ENCODE measurements around the gene REEP1. TPM values are rescaled to one million over a fixed set of nuclear protein-coding genes. Genes with fewer than 3 reads are reported as not detected.

Gene REEP1
- total RNA-seq, 1 experiment from 2014 or later: not detected

DNA sequence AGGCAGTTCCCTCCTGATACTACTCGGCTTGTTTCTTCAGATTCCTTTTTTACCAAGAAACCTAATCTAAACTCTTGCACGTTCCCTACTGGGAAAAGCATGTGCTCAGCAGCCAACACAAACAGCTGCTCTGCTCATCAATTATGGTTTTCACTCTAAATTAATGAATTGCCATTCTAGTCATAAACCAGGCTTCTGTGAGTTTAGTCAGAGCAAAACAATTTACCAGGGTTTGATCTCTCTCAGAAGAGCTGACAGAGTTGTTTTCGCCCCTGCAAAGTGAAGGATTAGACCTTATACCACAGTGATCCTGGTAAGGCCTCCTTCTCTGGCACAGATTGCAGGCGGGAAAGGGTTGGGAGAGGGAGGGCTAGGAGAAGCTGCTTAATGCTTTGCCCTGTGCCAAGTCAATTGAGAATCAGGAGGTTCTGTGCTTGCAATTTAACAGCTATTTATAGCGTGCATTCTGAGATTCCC lies 57.2 kb downstream of the REEP1 start:
- POLR2A ChIA-PET: no interaction called here
- no TSS peak for BruUV-seq (replicated peaks)
- Mint-ChIP-seq H3K9me3 (ENCODE audit: unreplicated experiment) (no peaks in the 10 kb centered on the region), H3K4me3 (ENCODE audit: unreplicated experiment) (no peak overlapping the region), H3K4me1 (ENCODE audit: insufficient read depth, unreplicated experiment) (no peaks in the 10 kb centered on the region), H3K27me3 (ENCODE audit: insufficient read depth, unreplicated experiment) (peaks cover 17% of the 10 kb centered on the region), H3K27ac (ENCODE audit: low read depth, unreplicated experiment) (no peak overlapping the region), H3K36me3 (ENCODE audit: insufficient read depth, unreplicated experiment) (no peaks in the 10 kb centered on the region)
- CTCF ChIA-PET: no interaction called here
- intact Hi-C loops (cut with micrococcal nuclease): no loop called here
- no peak for DNase-seq (ENCODE audit: unreplicated experiment)
- TF ChIP-seq, protein P1, sequence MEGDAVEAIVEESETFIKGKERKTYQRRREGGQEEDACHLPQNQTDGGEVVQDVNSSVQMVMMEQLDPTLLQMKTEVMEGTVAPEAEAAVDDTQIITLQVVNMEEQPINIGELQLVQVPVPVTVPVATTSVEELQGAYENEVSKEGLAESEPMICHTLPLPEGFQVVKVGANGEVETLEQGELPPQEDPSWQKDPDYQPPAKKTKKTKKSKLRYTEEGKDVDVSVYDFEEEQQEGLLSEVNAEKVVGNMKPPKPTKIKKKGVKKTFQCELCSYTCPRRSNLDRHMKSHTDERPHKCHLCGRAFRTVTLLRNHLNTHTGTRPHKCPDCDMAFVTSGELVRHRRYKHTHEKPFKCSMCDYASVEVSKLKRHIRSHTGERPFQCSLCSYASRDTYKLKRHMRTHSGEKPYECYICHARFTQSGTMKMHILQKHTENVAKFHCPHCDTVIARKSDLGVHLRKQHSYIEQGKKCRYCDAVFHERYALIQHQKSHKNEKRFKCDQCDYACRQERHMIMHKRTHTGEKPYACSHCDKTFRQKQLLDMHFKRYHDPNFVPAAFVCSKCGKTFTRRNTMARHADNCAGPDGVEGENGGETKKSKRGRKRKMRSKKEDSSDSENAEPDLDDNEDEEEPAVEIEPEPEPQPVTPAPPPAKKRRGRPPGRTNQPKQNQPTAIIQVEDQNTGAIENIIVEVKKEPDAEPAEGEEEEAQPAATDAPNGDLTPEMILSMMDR (IDR thresholded peaks at IDR 0.05; ENCODE audit: unreplicated experiment): no peak

DNA sequence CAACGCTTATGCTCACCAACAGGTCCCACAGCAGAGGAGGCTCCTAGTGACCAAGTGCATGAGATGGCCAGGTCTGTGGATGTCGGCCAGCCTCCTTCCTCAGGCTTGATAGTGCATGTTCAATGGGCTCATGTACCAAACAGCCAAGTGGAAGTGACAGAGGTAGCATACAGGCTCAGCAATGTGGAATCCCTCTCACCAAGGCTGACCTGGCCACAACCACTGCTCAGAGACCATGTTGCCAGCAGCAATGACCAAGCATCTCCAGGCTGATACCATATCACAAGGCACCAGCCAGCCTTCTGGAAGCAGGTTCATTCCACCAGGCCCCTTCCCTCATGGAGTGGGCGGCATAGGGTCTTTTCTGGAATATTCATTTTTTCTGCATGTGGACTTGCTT lies 61.5 kb downstream of the REEP1 start:
- BruUV-seq (replicated peaks): no TSS peak
- Mint-ChIP-seq H3K27me3 (ENCODE audit: insufficient read depth, unreplicated experiment) (no peaks in the 10 kb centered on the region), H3K4me1 (ENCODE audit: insufficient read depth, unreplicated experiment) (no peaks in the 10 kb centered on the region), H3K9me3 (ENCODE audit: unreplicated experiment) (peaks cover 21% of the 10 kb centered on the region), H3K4me3 (ENCODE audit: unreplicated experiment) (no peak overlapping the region), H3K27ac (ENCODE audit: low read depth, unreplicated experiment) (no peak overlapping the region), H3K36me3 (ENCODE audit: insufficient read depth, unreplicated experiment) (no peaks in the 10 kb centered on the region)
- POLR2A ChIA-PET: no interaction called here
- no peak for DNase-seq (ENCODE audit: unreplicated experiment)
- CTCF ChIA-PET: no interaction called here
- intact Hi-C loops (cut with micrococcal nuclease): no loop called here
- TF ChIP-seq, protein P1 (IDR thresholded peaks at IDR 0.05; ENCODE audit: unreplicated experiment): no peak

DNA sequence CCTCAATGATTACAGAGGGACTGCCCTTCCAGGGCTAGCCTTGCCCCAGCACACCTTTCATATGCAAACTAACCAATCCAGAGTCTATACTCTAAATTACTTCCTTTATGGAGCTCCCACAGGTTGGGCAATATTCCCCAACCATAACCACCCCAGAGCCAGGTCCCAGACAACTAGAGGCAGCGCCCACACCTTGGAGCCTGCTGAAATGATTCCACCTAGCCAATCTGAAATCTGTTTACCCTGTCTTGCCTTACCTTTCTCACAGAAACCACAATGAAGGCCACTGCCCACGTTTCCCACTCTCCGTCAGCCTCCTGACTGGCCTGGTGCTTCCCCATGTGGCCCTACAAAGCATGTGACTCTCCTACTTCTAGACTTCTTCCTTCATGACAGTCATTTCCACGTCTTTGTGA lies 62.0 kb downstream of the REEP1 start:
- Mint-ChIP-seq H3K27me3 (ENCODE audit: insufficient read depth, unreplicated experiment) (no peaks in the 10 kb centered on the region), H3K27ac (ENCODE audit: low read depth, unreplicated experiment) (no peak overlapping the region), H3K36me3 (ENCODE audit: insufficient read depth, unreplicated experiment) (no peaks in the 10 kb centered on the region), H3K4me3 (ENCODE audit: unreplicated experiment) (no peak overlapping the region), H3K9me3 (ENCODE audit: unreplicated experiment) (peaks cover 27% of the 10 kb centered on the region), H3K4me1 (ENCODE audit: insufficient read depth, unreplicated experiment) (no peaks in the 10 kb centered on the region)
- TF ChIP-seq, protein P1 (IDR thresholded peaks at IDR 0.05; ENCODE audit: unreplicated experiment): no peak
- BruUV-seq (replicated peaks): no TSS peak
- no peak for DNase-seq (ENCODE audit: unreplicated experiment)
- intact Hi-C loops (cut with micrococcal nuclease): no loop called here
- CTCF ChIA-PET: interaction anchor here (0.5 kb wide), 1 partner anchor 10 kb away, joined by 3 read pairs; no protein-coding TSS in a partner anchor
- POLR2A ChIA-PET: no interaction called here

DNA sequence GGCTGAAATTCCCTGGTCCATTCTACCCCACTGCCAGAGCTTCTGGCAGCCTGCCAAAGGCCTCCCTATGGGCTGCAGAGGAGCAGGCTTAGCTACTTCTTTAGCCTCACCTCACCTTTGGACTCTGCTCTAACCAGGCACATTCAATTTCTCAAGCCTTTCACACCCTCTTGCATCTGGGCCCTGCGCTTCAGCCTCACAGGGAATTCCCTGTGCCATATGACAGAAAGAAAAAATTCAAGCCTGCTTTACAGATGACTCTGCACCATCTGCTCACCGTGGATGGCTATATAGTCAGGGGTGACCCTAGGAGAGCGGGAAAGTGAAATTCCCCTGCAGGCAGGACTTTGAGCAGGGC lies 62.5 kb downstream of the REEP1 start:
- no peaks in the 10 kb centered on the region for H3K4me1 Mint-ChIP-seq (ENCODE audit: insufficient read depth, unreplicated experiment)

More for the DNA sequence above, 62.5 kb downstream of the REEP1 start:
- DNase-seq (ENCODE audit: unreplicated experiment): peak; percentile 4
- CTCF ChIA-PET: interaction anchor here (0.5 to 0.9 kb wide), 2 partner anchors 10 kb away, joined by 3 read pairs; no protein-coding TSS in a partner anchor
- H3K36me3 Mint-ChIP-seq (ENCODE audit: insufficient read depth, unreplicated experiment): no peaks in the 10 kb centered on the region
- H3K27ac Mint-ChIP-seq (ENCODE audit: low read depth, unreplicated experiment): no peak overlapping the region
- intact Hi-C loops (cut with micrococcal nuclease): no loop called here
- POLR2A ChIA-PET: no interaction called here
- H3K27me3 Mint-ChIP-seq (ENCODE audit: insufficient read depth, unreplicated experiment): no peaks in the 10 kb centered on the region
- no TSS peak for BruUV-seq (replicated peaks)
- TF ChIP-seq, protein P1 (IDR thresholded peaks at IDR 0.05; ENCODE audit: unreplicated experiment): no peak
- H3K4me3 Mint-ChIP-seq (ENCODE audit: unreplicated experiment): no peak overlapping the region
- H3K9me3 Mint-ChIP-seq (ENCODE audit: unreplicated experiment): peaks cover 28% of the 10 kb centered on the region

Data from MCF 10A (cell line).